A673 (cell line): ENCODE results near the gene HMGN1. TPM values are rescaled to one million over a fixed set of nuclear protein-coding genes. Genes with fewer than 3 reads are reported as not detected.
A peak's percentile ranks its signal among the peaks of the same experiment; 100 is the strongest.

Experiments used
- Bru-seq: library from RNA; stranded (reverse); fragments of 400-500 nt; gene quantifications from one replicate; lab custom pipeline; 2021; lab: Mats Ljungman, UMichigan
- BruChase-seq, 2 experiments: library from RNA; stranded (reverse); fragments of 400-500 nt; gene quantifications; one replicate each; lab custom pipeline; 2021; lab: Mats Ljungman, UMichigan
- BruUV-seq: library from RNA; stranded (reverse); fragments of 400-500 nt; replicated peaks from 2 replicates; lab custom pipeline; 2021; lab: Mats Ljungman, UMichigan
- CTCF ChIA-PET: fragments of 300-600 bp; sonication (Branson Sonifier 250); formaldehyde crosslinking; loops from one replicate; lab custom pipeline; 2022; ENCODE audit warnings: antibody characterized with exemption; lab: Charles Lee
- POLR2A ChIA-PET: fragments of 300-600 bp; sonication (Branson Sonifier 250); formaldehyde crosslinking; loops from one replicate; lab custom pipeline; 2022; ENCODE audit warnings: antibody characterized with exemption; ENCODE audit not compliant: low non-redundant PET; lab: Charles Lee
- DNase-seq: peaks from one replicate; pipeline ENCODE4 v3.0.0-alpha.2; 2015; ENCODE audit warnings: low spot score
- H3K27ac ChIP-seq: fragments of 200-600 bp; sonication (generic); 2 replicates; pipeline ENCODE4 v1.5.1; 2016; ENCODE audit warnings: mixed run types, low read depth, mild to moderate bottlenecking, mixed read lengths, antibody characterized with exemption, low read length; ENCODE audit not compliant: poor library complexity, severe bottlenecking
- H3K27me3 ChIP-seq: fragments of 200-600 bp; sonication (generic); replicated peaks from 2 replicates; pipeline ENCODE4 v1.6.1; 2017; ENCODE audit warnings: mixed run types, low read depth, mild to moderate bottlenecking, mixed read lengths, antibody characterized with exemption, low read length; ENCODE audit not compliant: insufficient read depth, poor library complexity
- H3K36me3 ChIP-seq: fragments of 200-600 bp; sonication (generic); 2 replicates; pipeline ENCODE4 v1.6.1; 2016; ENCODE audit warnings: mixed run types, mild to moderate bottlenecking, mixed read lengths, antibody characterized with exemption, low read length; ENCODE audit not compliant: insufficient read depth, poor library complexity, severe bottlenecking
- H3K4me1 ChIP-seq: fragments of 200-600 bp; sonication (generic); 2 replicates; pipeline ENCODE4 v1.6.1; 2017; ENCODE audit warnings: mixed run types, mild to moderate bottlenecking, mixed read lengths, antibody characterized with exemption, low read length; ENCODE audit not compliant: insufficient read depth, poor library complexity, severe bottlenecking
- H3K4me3 ChIP-seq: fragments of 200-600 bp; sonication (generic); 2 replicates; pipeline ENCODE4 v1.5.1; 2016; ENCODE audit warnings: low read depth, mixed run types, mild to moderate bottlenecking, mixed read lengths, low read length; ENCODE audit not compliant: poor library complexity, severe bottlenecking
- H3K9me3 ChIP-seq: fragments of 200-600 bp; sonication (generic); 2 replicates; pipeline ENCODE4 v1.6.1; 2016; ENCODE audit warnings: mixed run types, low read depth, mild to moderate bottlenecking, mixed read lengths, antibody characterized with exemption, low read length; ENCODE audit not compliant: poor library complexity, severe bottlenecking
- CTCF ChIP-seq: fragments of 300-800, 200-600 bp; sonication (generic); conservative IDR thresholded peaks from 2 replicates; pipeline ENCODE4 v1.5.1; 2017; ENCODE audit warnings: low read depth, mild to moderate bottlenecking, antibody characterized with exemption, low read length, moderate library complexity, mixed read lengths
- EZH2 ChIP-seq: fragments of 200-600 bp; sonication (generic); IDR thresholded peaks from 2 replicates; pipeline ENCODE4 v1.6.1; 2017; ENCODE audit warnings: borderline replicate concordance, low read depth, mild to moderate bottlenecking, mixed read lengths, antibody characterized with exemption, low read length; ENCODE audit not compliant: poor library complexity, severe bottlenecking
- intact Hi-C: fragments of 100-400 bp; cut with micrococcal nuclease; formaldehyde crosslinking; loops from one replicate; pipeline ENCODE4 v1.10.0; 2022; ENCODE audit not compliant: unreplicated experiment
- long read RNA-seq: library from polyadenylated mRNA; stranded (forward); transcript quantifications from one replicate; pipeline ENCODE4 v2.0.0, GENCODE V29; 2022
- total RNA-seq: library from RNA; stranded (reverse); gene quantifications from 2 replicates; pipeline ENCODE4 v1.2.3, GENCODE V29; 2021

The HMGN1 gene
- total RNA-seq (447 and 457 TPM in 2 replicates), Bru-seq, nascent RNA (percentile 99 among the genes with signal in this experiment), BruChase-seq, experiment 1, labeled RNA remaining after a 2-hour chase (percentile 98 among the genes with signal in this experiment), BruChase-seq, experiment 2, labeled RNA remaining after a 6-hour chase (percentile 99 among the genes with signal in this experiment)
- long read RNA-seq, transcript HMGN1-204 (6 exons, 1,383 nt), result major isoform, 595 of 771 reads
- long read RNA-seq, transcript HMGN1-201 (7 exons, 1,303 nt), result minor isoform, 13 of 771 reads
- long read RNA-seq, transcript HMGN1-207 (7 exons, 1,045 nt), result minor isoform, 13 of 771 reads
- long read RNA-seq, transcript HMGN1-205 (7 exons, 850 nt), result minor isoform, 7 of 771 reads
- long read RNA-seq, partial matches to known transcripts, result 71 of 771 reads
- long read RNA-seq, other reads (novel, unspliced or antisense), result 59 of 771 reads

- TF ChIP-seq EZH2 (no peak), CTCF (no peak)
- peak; percentile 95 for DNase-seq
- H3K4me1 ChIP-seq, result peaks cover 20% of the 10 kb centered on the region
- intact Hi-C loops, result loop anchor here (1.0 to 2.0 kb wide), 2 partner anchors 35 to 38 kb away; partner anchors contain the start of gene BRWD1
- H3K36me3 ChIP-seq, result peaks cover 39% of the 10 kb centered on the region
- no peaks in the 10 kb centered on the region for H3K9me3 ChIP-seq
- H3K4me3 ChIP-seq, result peak within 1 kb of the TSS; percentile 94
- BruUV-seq, result no TSS peak
- H3K27me3 ChIP-seq, result no peaks in the 10 kb centered on the region
- peak within 1 kb of the TSS; percentile 92 for H3K27ac ChIP-seq
- POLR2A ChIA-PET, result interaction anchor here (0.6 to 0.7 kb wide), 3 partner anchors 19 to 39 kb away, joined by 3 to 5 read pairs (median 4); no protein-coding TSS in a partner anchor
- CTCF ChIA-PET, result interaction anchor here (0.6 to 1.4 kb wide), 2 partner anchors 32 to 39 kb away, joined by 5 to 26 read pairs; no protein-coding TSS in a partner anchor
These were observed at the start of gene HMGN1 for GRCh38 chr21:39348355-39349210. HMGN1 (minus strand) TSS chr21:39349088; CDS start chr21:39348917, 171 bp downstream.

- peaks cover 24% of the 10 kb centered on the region for H3K36me3 ChIP-seq
- intact Hi-C loops, result no loop called here
- no peaks in the 10 kb centered on the region for H3K4me1 ChIP-seq
- no peaks in the 10 kb centered on the region for H3K9me3 ChIP-seq
- H3K27me3 ChIP-seq, result no peaks in the 10 kb centered on the region
- BruUV-seq, result no TSS peak
- ChIA-PET POLR2A (no interaction called here), CTCF (no interaction called here)
- H3K27ac ChIP-seq, result no peak overlapping the region
- no peak overlapping the region for H3K4me3 ChIP-seq
- no peak for DNase-seq
- TF ChIP-seq EZH2, result no peak
- TF ChIP-seq CTCF, result no peak
These were observed 48.9 kb upstream of the HMGN1 start for GRCh38 chr21:39397646-39398385.

- Histone ChIP-seq H3K4me1 (peaks cover 8% of the 10 kb centered on the region), H3K4me3 (no peak overlapping the region), H3K27me3 (no peaks in the 10 kb centered on the region), H3K36me3 (peaks cover 40% of the 10 kb centered on the region), H3K27ac (no peak overlapping the region), H3K9me3 (no peaks in the 10 kb centered on the region)
- BruUV-seq, result no TSS peak
- ChIA-PET POLR2A (no interaction called here), CTCF (no interaction called here)
- DNase-seq, result no peak
- no peak for TF ChIP-seq CTCF
- no peak for TF ChIP-seq EZH2
- intact Hi-C loops, result no loop called here
These were observed 44.1 kb upstream of the HMGN1 start for GRCh38 chr21:39392981-39393380.
